DOHH2 (cell line): ENCODE data around the gene XRCC3.

Source experiments
- H3F3A ChIP-seq: fragments of 200-600 bp; sonication (generic), shearing (Covaris generic); 2 replicates; pipeline ENCODE4 v1.6.0; 2016; ENCODE audit warnings: antibody characterized with exemption, mild to moderate bottlenecking; ENCODE audit not compliant: control insufficient read depth, insufficient read depth
- H3K27ac ChIP-seq: fragments of 200-600 bp; sonication (generic); 2 replicates; pipeline ENCODE4 v1.5.1; 2014; ENCODE audit warnings: low read depth, mild to moderate bottlenecking, low read length, moderate library complexity
- H3K27me3 ChIP-seq: fragments of 200-600 bp; sonication (generic); 2 replicates; pipeline ENCODE4 v1.6.1; 2014; ENCODE audit warnings: mild to moderate bottlenecking, low read length, mixed read lengths; ENCODE audit not compliant: control insufficient read depth
- H3K36me3 ChIP-seq: fragments of 200-600 bp; sonication (generic); 2 replicates; pipeline ENCODE4 v1.6.1; 2014; ENCODE audit warnings: mild to moderate bottlenecking, low read length, moderate library complexity, mixed read lengths; ENCODE audit not compliant: control insufficient read depth
- H3K4me1 ChIP-seq: fragments of 200-600 bp; sonication (generic); 2 replicates; pipeline ENCODE4 v1.6.1; 2014; ENCODE audit warnings: mild to moderate bottlenecking, low read length, mixed read lengths; ENCODE audit not compliant: control insufficient read depth
- H3K4me2 ChIP-seq: fragments of 200-600 bp; sonication (generic); 2 replicates; pipeline ENCODE4 v1.6.0; 2014; ENCODE audit warnings: mild to moderate bottlenecking, low read length, moderate library complexity
- H3K4me3 ChIP-seq: fragments of 200-600 bp; sonication (generic); 2 replicates; pipeline ENCODE4 v1.5.1; 2014; ENCODE audit warnings: mild to moderate bottlenecking, low read length, mixed read lengths
- H3K79me2 ChIP-seq: fragments of 200-600 bp; sonication (generic); 2 replicates; pipeline ENCODE4 v1.6.1; 2014; ENCODE audit warnings: mild to moderate bottlenecking, low read length, mixed read lengths; ENCODE audit not compliant: control insufficient read depth
- H3K9me2 ChIP-seq: fragments of 200-600 bp; sonication (generic); replicated peaks from 2 replicates; pipeline ENCODE4 v1.6.1; 2014; ENCODE audit warnings: mild to moderate bottlenecking, low read length, mixed read lengths; ENCODE audit not compliant: control insufficient read depth
- H3K9me3 ChIP-seq: fragments of 200-600 bp; sonication (generic); 2 replicates; pipeline ENCODE4 v1.6.1; 2014; ENCODE audit warnings: antibody characterized with exemption, low read length, mixed read lengths; ENCODE audit not compliant: control insufficient read depth, insufficient read depth
- H4K20me1 ChIP-seq: fragments of 200-600 bp; sonication (generic); 2 replicates; pipeline ENCODE4 v1.6.0; 2014; ENCODE audit warnings: low read depth, mild to moderate bottlenecking, antibody characterized with exemption, low read length, moderate library complexity; ENCODE audit not compliant: control insufficient read depth, insufficient read depth
- CTCF ChIP-seq: fragments of 200-600 bp; sonication (generic); IDR thresholded peaks from one replicate; pipeline ENCODE4 v1.5.1; 2014; ENCODE audit warnings: antibody characterized with exemption, mild to moderate bottlenecking, low read depth, low read length; ENCODE audit not compliant: poor library complexity, severe bottlenecking
- EZH2phosphoT487 ChIP-seq: fragments of 200-600 bp; sonication (generic); IDR thresholded peaks from 2 replicates; pipeline ENCODE4 v1.6.1; 2017; ENCODE audit warnings: borderline replicate concordance, mild to moderate bottlenecking, antibody characterized with exemption, low read length, moderate library complexity, mixed read lengths

XRCC3 gene

GRCh38 chr14:103736546-103737431 lies 21.5 kb upstream of the XRCC3 start:
- H3K4me1 ChIP-seq = no peaks in the 10 kb centered on the region
- TF ChIP-seq EZH2phosphoT487 = no peak

GRCh38 chr14:103735815-103736545 lies 20.7 kb upstream of the XRCC3 start:
- peaks cover 8% of the 10 kb centered on the region for H3K36me3 ChIP-seq
- H3K9me3 ChIP-seq = no peaks in the 10 kb centered on the region
- H3K4me1 ChIP-seq = no peaks in the 10 kb centered on the region
- no peak overlapping the region for H3K4me2 ChIP-seq
- no peaks in the 10 kb centered on the region for H3K79me2 ChIP-seq
- H3K27ac ChIP-seq = no peak overlapping the region
- H3K27me3 ChIP-seq = no peaks in the 10 kb centered on the region
- H3K9me2 ChIP-seq = no peaks in the 10 kb centered on the region
- H4K20me1 ChIP-seq = no peaks in the 10 kb centered on the region
- no peaks in the 10 kb centered on the region for H3F3A ChIP-seq
- no peak overlapping the region for H3K4me3 ChIP-seq
- no peak for TF ChIP-seq CTCF
- TF ChIP-seq EZH2phosphoT487 = no peak

More at GRCh38 chr14:103736546-103737431, 21.5 kb upstream of the XRCC3 start:
- H3K4me2 ChIP-seq = no peak overlapping the region
- no peaks in the 10 kb centered on the region for H3F3A ChIP-seq
- H3K4me3 ChIP-seq = no peak overlapping the region
- H3K36me3 ChIP-seq = peaks cover 8% of the 10 kb centered on the region
- H3K27me3 ChIP-seq = no peaks in the 10 kb centered on the region
- no peaks in the 10 kb centered on the region for H3K9me3 ChIP-seq
- H3K9me2 ChIP-seq = no peaks in the 10 kb centered on the region
- H4K20me1 ChIP-seq = no peaks in the 10 kb centered on the region
- no peaks in the 10 kb centered on the region for H3K79me2 ChIP-seq
- no peak overlapping the region for H3K27ac ChIP-seq

GRCh38 chr14:103735439-103735814 lies 20.2 kb upstream of the XRCC3 start:
- H3K36me3 ChIP-seq = peaks cover 10% of the 10 kb centered on the region
- no peaks in the 10 kb centered on the region for H3K4me1 ChIP-seq
- H3K4me3 ChIP-seq = no peak overlapping the region
- no peaks in the 10 kb centered on the region for H3K9me3 ChIP-seq
- no peak overlapping the region for H3K4me2 ChIP-seq
- no peaks in the 10 kb centered on the region for H3K9me2 ChIP-seq
- no peaks in the 10 kb centered on the region for H3F3A ChIP-seq
- no peak for TF ChIP-seq CTCF
- TF ChIP-seq EZH2phosphoT487 = no peak
- no peaks in the 10 kb centered on the region for H3K79me2 ChIP-seq
- H4K20me1 ChIP-seq = no peaks in the 10 kb centered on the region
- no peak overlapping the region for H3K27ac ChIP-seq
- no peaks in the 10 kb centered on the region for H3K27me3 ChIP-seq

GRCh38 chr14:103735022-103735421 lies 19.8 kb upstream of the XRCC3 start:
- no peak overlapping the region for H3K4me3 ChIP-seq
- H3K9me2 ChIP-seq = no peaks in the 10 kb centered on the region
- peaks cover 14% of the 10 kb centered on the region for H3K36me3 ChIP-seq
- no peak overlapping the region for H3K27ac ChIP-seq
- H3K27me3 ChIP-seq = no peaks in the 10 kb centered on the region
- no peaks in the 10 kb centered on the region for H3K9me3 ChIP-seq
- no peaks in the 10 kb centered on the region for H3K79me2 ChIP-seq
- H4K20me1 ChIP-seq = no peaks in the 10 kb centered on the region
- H3F3A ChIP-seq = no peaks in the 10 kb centered on the region
- no peaks in the 10 kb centered on the region for H3K4me1 ChIP-seq
- no peak overlapping the region for H3K4me2 ChIP-seq
- TF ChIP-seq CTCF = no peak
- no peak for TF ChIP-seq EZH2phosphoT487
